ENCODE data around the gene CCDC170.

- TF ChIP-seq CTCF (IDR thresholded peaks at IDR 0.05) (no peak), EP300 (IDR thresholded peaks at IDR 0.05) (no peak), POLR2AphosphoS5 (IDR thresholded peaks at IDR 0.05) (peak in 1 of 2 donors; percentile 23)
These were observed 4.5 kb downstream of the CCDC170 start for GRCh38 chr6:151498327-151498726.

Data from upper lobe of left lung (tissue), 4 donors.